ENCODE results near the gene UCHL3. TPM values are rescaled to one million over a fixed set of nuclear protein-coding genes. Genes with fewer than 3 reads are reported as not detected.

UCHL3 gene
- total RNA-seq, 1 donor from 2014 or later = 19.7 TPM

- DNase-seq (ENCODE audit: low spot score) = no peak
These were observed 1.7 kb upstream of the UCHL3 start for GRCh38 chr13:75547917-75548316.

GRCh38 chr13:75550159-75550567 lies 572 bp downstream of the UCHL3 start:
- peak; percentile 69 for DNase-seq (ENCODE audit: low spot score)

- DNase-seq (ENCODE audit: low spot score) = no peak
These were observed 4.9 kb downstream of the UCHL3 start for GRCh38 chr13:75554464-75554863.

GRCh38 chr13:75554981-75555380 lies 5.4 kb downstream of the UCHL3 start:
- no peak for DNase-seq (ENCODE audit: low spot score)

GRCh38 chr13:75555836-75556235 lies 6.2 kb downstream of the UCHL3 start:
- DNase-seq (ENCODE audit: low spot score) = no peak

GRCh38 chr13:75556961-75557360 lies 7.4 kb downstream of the UCHL3 start:
- DNase-seq (ENCODE audit: low spot score) = no peak

- DNase-seq (ENCODE audit: low spot score) = peak; percentile 51
These were observed 8.7 kb downstream of the UCHL3 start for GRCh38 chr13:75558145-75558840.

- peak; percentile 19 for DNase-seq (ENCODE audit: low spot score)
These were observed 17.1 kb downstream of the UCHL3 start for GRCh38 chr13:75566658-75567057.

- peak; percentile 30 for DNase-seq (ENCODE audit: low spot score)
These were observed 20.0 kb downstream of the UCHL3 start for GRCh38 chr13:75569576-75569975.

- no peak for DNase-seq (ENCODE audit: low spot score)
These were observed 29.9 kb downstream of the UCHL3 start for GRCh38 chr13:75579529-75579928.

GRCh38 chr13:75581874-75582640 lies 32.5 kb downstream of the UCHL3 start:
- no peak for DNase-seq (ENCODE audit: low spot score)

- DNase-seq (ENCODE audit: low spot score) = no peak
These were observed 33.5 kb downstream of the UCHL3 start for GRCh38 chr13:75583091-75583490.

- no peak for DNase-seq (ENCODE audit: low spot score)
These were observed 35.6 kb downstream of the UCHL3 start for GRCh38 chr13:75585153-75585552.

GRCh38 chr13:75587679-75588078 lies 38.1 kb downstream of the UCHL3 start:
- no peak for DNase-seq (ENCODE audit: low spot score)

- no peak for DNase-seq (ENCODE audit: low spot score)
These were observed 47.1 kb downstream of the UCHL3 start for GRCh38 chr13:75596657-75597182.

- DNase-seq (ENCODE audit: low spot score) = no peak
These were observed 50.8 kb downstream of the UCHL3 start for GRCh38 chr13:75600371-75600770.

GRCh38 chr13:75603038-75603437 lies 53.4 kb downstream of the UCHL3 start:
- no peak for DNase-seq (ENCODE audit: low spot score)

- DNase-seq (ENCODE audit: low spot score) = no peak
These were observed 57.9 kb downstream of the UCHL3 start for GRCh38 chr13:75607447-75607846.

GRCh38 chr13:75610466-75610865 lies 60.9 kb downstream of the UCHL3 start:
- DNase-seq (ENCODE audit: low spot score) = peak; percentile 54

- DNase-seq (ENCODE audit: low spot score) = no peak
These were observed 62.8 kb downstream of the UCHL3 start for GRCh38 chr13:75612354-75612753.

GRCh38 chr13:75617230-75617629 lies 67.6 kb downstream of the UCHL3 start:
- no peak for DNase-seq (ENCODE audit: low spot score)

GRCh38 chr13:75618308-75618707 lies 68.7 kb downstream of the UCHL3 start:
- no peak for DNase-seq (ENCODE audit: low spot score)

- DNase-seq (ENCODE audit: low spot score) = no peak
These were observed 70.4 kb downstream of the UCHL3 start for GRCh38 chr13:75620020-75620419.

All from umbilical cord (tissue), 2 donors.